ENCODE results near the gene SLC24A3.

SLC24A3 gene

GRCh38 chr20:19693508-19693907, 481.1 kb downstream of the SLC24A3 start:
- DNase-seq: peak; percentile 14

- DNase-seq: no peak
Observed at GRCh38 chr20:19695081-19695480, 482.6 kb downstream of the SLC24A3 start.

- DNase-seq: no peak
Observed at GRCh38 chr20:19696620-19697019, 484.2 kb downstream of the SLC24A3 start.

GRCh38 chr20:19697415-19697814, 485.0 kb downstream of the SLC24A3 start:
- DNase-seq: no peak

- DNase-seq: no peak
Observed at GRCh38 chr20:19699180-19699971, 486.9 kb downstream of the SLC24A3 start.

GRCh38 chr20:19701429-19701828, 489.0 kb downstream of the SLC24A3 start:
- no peak for DNase-seq

- DNase-seq: no peak
Observed at GRCh38 chr20:19706463-19706862, 494.0 kb downstream of the SLC24A3 start.

- no peak for DNase-seq
Observed at GRCh38 chr20:19709635-19710335, 497.3 kb downstream of the SLC24A3 start.

- peak; percentile 42 for DNase-seq
Observed at GRCh38 chr20:19710336-19711120, 498.1 kb downstream of the SLC24A3 start.

- no peak for DNase-seq
Observed at GRCh38 chr20:19711126-19711525, 498.7 kb downstream of the SLC24A3 start.

GRCh38 chr20:19712721-19713260, 500.3 kb downstream of the SLC24A3 start:
- peak; percentile 45 for DNase-seq

- no peak for DNase-seq
Observed at GRCh38 chr20:19713822-19714578, 501.6 kb downstream of the SLC24A3 start.

GRCh38 chr20:19714579-19714840, 502.1 kb downstream of the SLC24A3 start:
- DNase-seq: no peak

GRCh38 chr20:19715986-19716385, 503.5 kb downstream of the SLC24A3 start:
- DNase-seq: no peak

- no peak for DNase-seq
Observed at GRCh38 chr20:19718880-19719279, 506.4 kb downstream of the SLC24A3 start.

GRCh38 chr20:19720991-19721390, 508.5 kb downstream of the SLC24A3 start:
- no peak for DNase-seq

GRCh38 chr20:19723051-19723450, 510.6 kb downstream of the SLC24A3 start:
- no peak for DNase-seq

- no peak for DNase-seq
Observed at GRCh38 chr20:19723813-19724430, 511.5 kb downstream of the SLC24A3 start.

GRCh38 chr20:19725373-19725772, 512.9 kb downstream of the SLC24A3 start:
- DNase-seq: no peak

- no peak for DNase-seq
Observed at GRCh38 chr20:19725814-19726525, 513.5 kb downstream of the SLC24A3 start.

- DNase-seq: no peak
Observed at GRCh38 chr20:19727251-19727847, 514.9 kb downstream of the SLC24A3 start.

All from eye (tissue), 1 donor.